OCI-LY1 (cell line): ENCODE data around the gene TADA3.

Experiments used
- H2AFZ ChIP-seq: fragments of 200-600 bp; sonication (generic), shearing (Covaris generic); 2 replicates; pipeline ENCODE4 v1.6.0; 2014; ENCODE audit warnings: antibody characterized with exemption, mild to moderate bottlenecking, low read length
- H3F3A ChIP-seq: fragments of 200-600 bp; sonication (generic), shearing (Covaris generic); 2 replicates; pipeline ENCODE4 v1.6.0; 2014; ENCODE audit warnings: mild to moderate bottlenecking, antibody characterized with exemption, low read length, moderate library complexity; ENCODE audit not compliant: insufficient read depth
- H3K27ac ChIP-seq: fragments of 200-600 bp; sonication (generic); 2 replicates; pipeline ENCODE4 v1.5.1; 2014; ENCODE audit warnings: low read length, mixed run types, mild to moderate bottlenecking, low read depth; ENCODE audit not compliant: poor library complexity, severe bottlenecking
- H3K27me3 ChIP-seq: fragments of 200-600 bp; sonication (generic); 2 replicates; pipeline ENCODE4 v1.6.0; 2014; ENCODE audit warnings: antibody characterized with exemption, mild to moderate bottlenecking, low read length, moderate library complexity; ENCODE audit not compliant: insufficient read depth
- H3K36me3 ChIP-seq: fragments of 200-600 bp; sonication (generic); 2 replicates; pipeline ENCODE4 v1.6.1; 2014; ENCODE audit warnings: mild to moderate bottlenecking, antibody characterized with exemption, low read length, moderate library complexity, mixed read lengths; ENCODE audit not compliant: insufficient read depth
- H3K4me1 ChIP-seq: fragments of 200-600 bp; sonication (generic); 2 replicates; pipeline ENCODE4 v1.5.1; 2014; ENCODE audit warnings: mild to moderate bottlenecking, low read length, moderate library complexity; ENCODE audit not compliant: insufficient read depth, severe bottlenecking
- H3K4me2 ChIP-seq: fragments of 200-600 bp; sonication (generic), shearing (Covaris generic); 2 replicates; pipeline ENCODE4 v1.6.1; 2014; ENCODE audit warnings: low read length
- H3K4me3 ChIP-seq: fragments of 200-600 bp; sonication (generic); 2 replicates; pipeline ENCODE4 v1.5.1; 2014; ENCODE audit warnings: low read length, low read depth, mild to moderate bottlenecking, mixed read lengths; ENCODE audit not compliant: poor library complexity, severe bottlenecking
- H3K79me2 ChIP-seq: fragments of 200-600 bp; shearing (Covaris generic); 2 replicates; pipeline ENCODE4 v1.6.1; 2016; ENCODE audit warnings: mixed run types, low read length, mixed read lengths; ENCODE audit not compliant: insufficient read depth
- H3K9ac ChIP-seq: fragments of 200-600 bp; sonication (generic), shearing (Covaris generic); 2 replicates; pipeline ENCODE4 v1.6.1; 2014; ENCODE audit warnings: mild to moderate bottlenecking, low read length, mixed read lengths
- H3K9me2 ChIP-seq: fragments of 200-600 bp; sonication (generic), shearing (Covaris generic); 2 replicates; pipeline ENCODE4 v1.6.1; 2014; ENCODE audit warnings: low read depth, mild to moderate bottlenecking, low read length, mixed read lengths
- H3K9me3 ChIP-seq: fragments of 200-600 bp; shearing (Covaris generic); 2 replicates; pipeline ENCODE4 v1.6.1; 2014; ENCODE audit warnings: low read length, mixed read lengths
- H4K20me1 ChIP-seq: fragments of 200-600 bp; sonication (generic), shearing (Covaris generic); 2 replicates; pipeline ENCODE4 v1.6.0; 2016; ENCODE audit warnings: mild to moderate bottlenecking, low read length; ENCODE audit not compliant: insufficient read depth
- CTCF ChIP-seq: fragments of 200-600 bp; sonication (generic), shearing (Covaris generic); IDR thresholded peaks from 2 replicates; pipeline ENCODE4 v1.5.1; 2017; ENCODE audit warnings: mild to moderate bottlenecking, antibody characterized with exemption, low read length, moderate library complexity, mixed read lengths
- EZH2 ChIP-seq: fragments of 200-600 bp; sonication (generic), shearing (Covaris generic); IDR thresholded peaks from 2 replicates; pipeline ENCODE4 v1.8.0; 2017; ENCODE audit warnings: borderline replicate concordance, mixed run types, mild to moderate bottlenecking, antibody characterized with exemption, low read length, moderate library complexity, mixed read lengths

Gene TADA3

GRCh38 chr3:9782770-9783169 is 9.5 kb downstream of the TADA3 start:
- H3K27me3 ChIP-seq, result no peaks in the 10 kb centered on the region
- TF ChIP-seq CTCF (peak; percentile 27; the same call in 1 of the 2 replicates), EZH2 (no peak)
- no peak overlapping the region for H3K4me2 ChIP-seq
- H3K27ac ChIP-seq, result peak overlapping the region; percentile 88
- no peaks in the 10 kb centered on the region for H3K9me3 ChIP-seq
- H3K9ac ChIP-seq, result no peak overlapping the region
- H3K4me1 ChIP-seq, result peaks cover 34% of the 10 kb centered on the region
- no peak overlapping the region for H3K4me3 ChIP-seq
- no peaks in the 10 kb centered on the region for H3K79me2 ChIP-seq
- H4K20me1 ChIP-seq, result no peaks in the 10 kb centered on the region
- no peak overlapping the region for H2AFZ ChIP-seq
- no peaks in the 10 kb centered on the region for H3K9me2 ChIP-seq
- H3F3A ChIP-seq, result no peaks in the 10 kb centered on the region
- H3K36me3 ChIP-seq, result peaks cover 46% of the 10 kb centered on the region; the same call in 1 of the 2 replicates

DNA sequence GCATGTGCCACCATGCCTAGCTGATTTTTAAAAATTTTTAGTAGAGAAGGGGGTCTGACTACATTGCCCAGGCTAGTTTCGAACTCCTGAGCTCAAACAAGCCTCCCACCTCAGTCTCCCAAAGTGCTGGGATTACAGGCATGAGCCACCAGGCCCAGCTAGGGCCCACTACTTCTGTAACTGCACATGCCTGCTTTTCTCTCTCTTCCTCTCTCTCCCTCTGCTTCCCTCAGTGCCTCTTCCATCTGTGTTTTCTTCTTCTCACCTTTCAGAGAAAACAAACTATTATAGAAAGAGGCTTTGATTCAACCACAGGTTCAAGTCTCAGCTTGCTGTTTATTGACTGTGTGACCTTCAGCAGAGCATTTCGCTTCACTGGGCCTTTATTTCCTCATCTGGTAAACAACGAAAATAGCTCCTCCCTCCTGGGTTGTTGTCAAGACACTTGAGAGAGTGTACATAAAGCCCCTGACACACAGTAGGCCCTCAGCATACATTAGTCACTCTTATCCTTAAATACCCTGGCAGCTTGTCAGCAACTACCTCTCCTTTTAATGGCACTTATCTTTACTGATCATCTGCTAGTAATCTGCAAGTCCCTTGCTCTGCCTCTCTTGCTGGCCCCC is 10.2 kb downstream of the TADA3 start:
- Histone ChIP-seq H3K4me1 (peaks cover 34% of the 10 kb centered on the region), H3K4me2 (no peak overlapping the region), H3K79me2 (no peaks in the 10 kb centered on the region), H3K9ac (peak overlapping the region; percentile 25; the same call in 1 of the 2 replicates), H3K9me2 (no peaks in the 10 kb centered on the region), H3K27ac (peak overlapping the region; percentile 88), H3K4me3 (no peak overlapping the region), H3K36me3 (peaks cover 41% of the 10 kb centered on the region; the same call in 1 of the 2 replicates), H4K20me1 (no peaks in the 10 kb centered on the region), H3K9me3 (no peaks in the 10 kb centered on the region), H3F3A (no peaks in the 10 kb centered on the region), H2AFZ (no peak overlapping the region), H3K27me3 (no peaks in the 10 kb centered on the region)
- TF ChIP-seq CTCF (no peak), EZH2 (no peak)

- Histone ChIP-seq H3K4me3 (no peak overlapping the region), H3F3A (no peaks in the 10 kb centered on the region), H3K4me1 (peaks cover 34% of the 10 kb centered on the region), H3K27ac (peak overlapping the region; percentile 88), H3K4me2 (peak overlapping the region; percentile 6; the same call in 1 of the 2 replicates), H3K36me3 (peaks cover 37% of the 10 kb centered on the region; the same call in 1 of the 2 replicates), H3K9ac (peak overlapping the region; percentile 25; the same call in 1 of the 2 replicates), H3K27me3 (no peaks in the 10 kb centered on the region), H3K9me2 (no peaks in the 10 kb centered on the region), H3K9me3 (no peaks in the 10 kb centered on the region), H2AFZ (no peak overlapping the region), H4K20me1 (no peaks in the 10 kb centered on the region), H3K79me2 (no peaks in the 10 kb centered on the region)
- TF ChIP-seq CTCF, result no peak
- TF ChIP-seq EZH2, result no peak
Observed at GRCh38 chr3:9781551-9781950, 10.7 kb downstream of the TADA3 start.
